Activated naive CD8-positive, alpha-beta T cell treated with anti-CD3 and anti-CD28 coated beads, Interleukin-2, amount 50 U/mL, for 24 hours (primary cell): Measurements from ENCODE around the gene CUTA.

Experiments
- ATAC-seq: fragments of 150-1000 bp; cut with Tn5 transposase; one replicate; pipeline ENCODE4 v1.10.0; 2021
- DNase-seq: peaks from one replicate; pipeline ENCODE4 v3.0.0; 2021
- H3K27ac Mint-ChIP-seq: one replicate; pipeline ENCODE4 v1.8.0; 2021; ENCODE audit warnings: mild to moderate bottlenecking, mixed read lengths
- H3K27me3 Mint-ChIP-seq: one replicate; pipeline ENCODE4 v1.8.0; 2021; ENCODE audit warnings: mixed read lengths
- H3K36me3 Mint-ChIP-seq: one replicate; pipeline ENCODE4 v1.8.0; 2021; ENCODE audit warnings: low read depth, mixed read lengths
- H3K4me1 Mint-ChIP-seq: one replicate; pipeline ENCODE4 v1.8.0; 2021; ENCODE audit warnings: mixed read lengths
- H3K4me3 Mint-ChIP-seq: one replicate; pipeline ENCODE4 v1.8.0; 2021; ENCODE audit warnings: mild to moderate bottlenecking, moderate library complexity, mixed read lengths
- H3K9me3 Mint-ChIP-seq: one replicate; pipeline ENCODE4 v1.8.0; 2021; ENCODE audit warnings: mixed read lengths

CUTA gene

GRCh38 chr6:33445119-33445603 is 27.3 kb upstream of the CUTA start:
- DNase-seq = no peak
- H3K27me3 Mint-ChIP-seq = no peaks in the 10 kb centered on the region
- no peaks in the 10 kb centered on the region for H3K9me3 Mint-ChIP-seq
- H3K4me1 Mint-ChIP-seq = no peaks in the 10 kb centered on the region
- H3K27ac Mint-ChIP-seq = no peak overlapping the region
- peaks cover 16% of the 10 kb centered on the region for H3K36me3 Mint-ChIP-seq
- no peak for ATAC-seq
- H3K4me3 Mint-ChIP-seq = no peak overlapping the region

- ATAC-seq = no peak
- Mint-ChIP-seq H3K4me1 (peaks cover 3% of the 10 kb centered on the region), H3K4me3 (no peak overlapping the region), H3K9me3 (no peaks in the 10 kb centered on the region), H3K27ac (no peak overlapping the region), H3K27me3 (no peaks in the 10 kb centered on the region), H3K36me3 (peaks cover 15% of the 10 kb centered on the region)
- DNase-seq = no peak
Observed at GRCh38 chr6:33443619-33444504, 26.0 kb upstream of the CUTA start.

GRCh38 chr6:33443025-33443424 is 25.1 kb upstream of the CUTA start:
- no peaks in the 10 kb centered on the region for H3K27me3 Mint-ChIP-seq
- no peak overlapping the region for H3K27ac Mint-ChIP-seq
- H3K4me3 Mint-ChIP-seq = no peak overlapping the region
- H3K9me3 Mint-ChIP-seq = no peaks in the 10 kb centered on the region
- peaks cover 20% of the 10 kb centered on the region for H3K36me3 Mint-ChIP-seq
- no peak for DNase-seq
- peaks cover 3% of the 10 kb centered on the region for H3K4me1 Mint-ChIP-seq
- ATAC-seq = peak; percentile 15

GRCh38 chr6:33442283-33442682 is 24.4 kb upstream of the CUTA start:
- peaks cover 20% of the 10 kb centered on the region for H3K36me3 Mint-ChIP-seq
- DNase-seq (no peak), ATAC-seq (no peak)
- H3K9me3 Mint-ChIP-seq = no peaks in the 10 kb centered on the region
- H3K27me3 Mint-ChIP-seq = no peaks in the 10 kb centered on the region
- no peak overlapping the region for H3K27ac Mint-ChIP-seq
- H3K4me3 Mint-ChIP-seq = no peak overlapping the region
- peaks cover 3% of the 10 kb centered on the region for H3K4me1 Mint-ChIP-seq

GRCh38 chr6:33441457-33441856 is 23.6 kb upstream of the CUTA start:
- H3K27ac Mint-ChIP-seq = no peak overlapping the region
- peaks cover 25% of the 10 kb centered on the region for H3K36me3 Mint-ChIP-seq
- ATAC-seq (no peak), DNase-seq (no peak)
- no peaks in the 10 kb centered on the region for H3K27me3 Mint-ChIP-seq
- peaks cover 3% of the 10 kb centered on the region for H3K4me1 Mint-ChIP-seq
- H3K9me3 Mint-ChIP-seq = no peaks in the 10 kb centered on the region
- no peak overlapping the region for H3K4me3 Mint-ChIP-seq

- Mint-ChIP-seq H3K9me3 (no peaks in the 10 kb centered on the region), H3K4me1 (peaks cover 3% of the 10 kb centered on the region), H3K36me3 (peaks cover 28% of the 10 kb centered on the region), H3K27ac (no peak overlapping the region), H3K27me3 (no peaks in the 10 kb centered on the region), H3K4me3 (no peak overlapping the region)
- ATAC-seq = no peak
- DNase-seq = no peak
Observed at GRCh38 chr6:33440649-33441309, 22.9 kb upstream of the CUTA start.

DNA sequence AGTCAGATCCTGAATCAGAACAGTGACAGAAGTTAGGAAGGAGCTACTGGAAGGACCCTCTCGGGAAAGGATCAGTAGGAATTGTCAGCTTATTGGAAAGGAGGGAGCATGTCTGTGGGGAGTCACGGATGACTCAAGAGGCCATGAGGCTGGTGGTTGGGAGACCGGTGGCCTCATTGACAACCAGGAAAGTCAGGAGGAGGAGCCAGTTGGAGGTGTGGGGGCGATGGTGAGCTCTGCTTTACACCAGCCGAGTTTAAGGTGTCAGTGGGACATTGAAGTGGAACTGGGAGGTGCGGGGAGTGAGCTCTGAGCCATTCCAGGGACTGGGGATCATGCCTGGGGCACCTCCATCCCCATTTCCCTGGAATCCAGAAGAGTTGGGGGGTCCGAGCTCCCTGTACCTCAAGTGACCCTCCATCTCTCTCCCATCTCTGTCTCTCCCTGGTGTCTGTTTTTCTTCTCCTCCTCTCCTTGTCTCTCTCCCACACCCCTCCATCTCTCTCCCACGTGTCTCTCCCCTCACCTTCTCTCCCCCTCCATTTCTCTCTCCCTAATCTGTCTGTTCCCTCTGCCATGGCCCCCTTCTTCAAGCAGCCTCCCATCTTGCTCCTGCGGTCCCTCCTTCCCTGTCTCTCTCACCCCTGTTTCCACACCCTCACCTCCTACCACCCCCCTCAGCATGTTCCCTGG is 22.2 kb upstream of the CUTA start:
- H3K27ac Mint-ChIP-seq = peak overlapping the region; percentile 20
- no peak overlapping the region for H3K4me3 Mint-ChIP-seq
- ATAC-seq (no peak), DNase-seq (no peak)
- H3K36me3 Mint-ChIP-seq = peaks cover 30% of the 10 kb centered on the region
- no peaks in the 10 kb centered on the region for H3K27me3 Mint-ChIP-seq
- H3K9me3 Mint-ChIP-seq = no peaks in the 10 kb centered on the region
- peaks cover 3% of the 10 kb centered on the region for H3K4me1 Mint-ChIP-seq

DNA sequence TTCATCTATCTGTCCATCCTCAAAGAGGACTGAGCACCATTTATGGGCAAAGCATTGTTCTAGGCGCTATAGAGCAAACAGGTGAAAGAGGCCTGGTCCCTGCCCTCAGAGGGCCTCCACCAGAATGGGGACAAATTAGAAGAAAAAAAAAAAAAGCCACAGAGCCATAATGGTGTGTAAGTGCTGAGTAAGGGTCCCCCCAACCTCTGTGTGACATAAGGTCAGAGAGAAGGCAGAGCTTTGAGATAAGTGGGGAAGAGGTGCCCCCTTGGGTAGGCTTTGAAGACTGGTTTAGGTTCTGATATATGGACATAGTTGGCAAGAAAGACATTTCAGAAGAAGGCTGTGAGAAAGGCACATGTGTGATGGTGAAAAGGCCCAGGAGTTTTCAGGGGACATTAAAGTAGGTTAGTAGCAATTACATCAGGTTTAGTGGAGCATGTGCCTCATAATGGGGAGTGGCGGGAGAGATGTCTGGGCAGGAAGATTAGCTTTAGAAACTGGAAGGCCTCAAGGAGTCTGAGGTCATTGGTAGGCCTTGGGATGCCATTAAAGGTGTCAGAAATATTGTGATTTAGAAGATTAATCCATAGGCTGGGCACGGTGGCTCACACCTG is 21.2 kb upstream of the CUTA start:
- peaks cover 31% of the 10 kb centered on the region for H3K36me3 Mint-ChIP-seq

DNA sequence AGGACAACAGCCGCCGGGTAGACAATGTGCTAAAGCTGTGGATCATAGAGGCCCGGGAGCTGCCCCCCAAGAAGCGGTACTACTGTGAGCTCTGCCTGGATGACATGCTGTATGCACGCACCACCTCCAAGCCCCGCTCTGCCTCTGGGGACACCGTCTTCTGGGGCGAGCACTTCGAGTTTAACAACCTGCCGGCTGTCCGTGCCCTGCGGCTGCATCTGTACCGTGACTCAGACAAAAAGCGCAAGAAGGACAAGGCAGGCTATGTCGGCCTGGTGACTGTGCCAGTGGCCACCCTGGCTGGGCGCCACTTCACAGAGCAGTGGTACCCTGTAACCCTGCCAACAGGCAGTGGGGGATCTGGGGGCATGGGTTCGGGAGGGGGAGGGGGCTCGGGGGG is 19.8 kb upstream of the CUTA start:
- H3K4me3 Mint-ChIP-seq = no peak overlapping the region
- DNase-seq = no peak
- peaks cover 36% of the 10 kb centered on the region for H3K36me3 Mint-ChIP-seq
- peaks cover 13% of the 10 kb centered on the region for H3K4me1 Mint-ChIP-seq
- ATAC-seq = no peak
- H3K27me3 Mint-ChIP-seq = no peaks in the 10 kb centered on the region
- H3K9me3 Mint-ChIP-seq = no peaks in the 10 kb centered on the region
- H3K27ac Mint-ChIP-seq = no peak overlapping the region

More for the DNA sequence above, 21.2 kb upstream of the CUTA start:
- Mint-ChIP-seq H3K27ac (no peak overlapping the region), H3K27me3 (no peaks in the 10 kb centered on the region), H3K4me1 (peaks cover 3% of the 10 kb centered on the region), H3K9me3 (no peaks in the 10 kb centered on the region), H3K4me3 (no peak overlapping the region)
- ATAC-seq = no peak
- no peak for DNase-seq

DNA sequence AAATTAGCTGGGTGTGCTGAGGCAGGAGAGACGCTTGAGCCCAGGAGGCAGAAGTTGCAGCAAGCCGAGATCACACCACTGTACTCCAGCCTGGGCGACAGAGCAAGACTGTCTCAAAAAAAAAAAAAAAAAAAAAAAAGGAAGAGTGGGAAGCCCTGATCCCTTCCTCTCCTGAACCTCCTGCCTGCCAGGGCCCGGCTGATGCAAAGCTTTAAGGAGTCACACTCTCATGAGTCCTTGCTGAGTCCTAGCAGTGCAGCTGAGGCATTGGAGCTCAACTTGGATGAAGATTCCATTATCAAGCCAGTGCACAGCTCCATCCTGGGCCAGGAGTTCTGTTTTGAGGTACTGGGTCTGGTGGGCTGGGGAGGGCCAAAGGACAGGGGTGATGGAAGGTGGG is 17.1 kb upstream of the CUTA start:
- ATAC-seq (no peak), DNase-seq (no peak)
- H3K4me3 Mint-ChIP-seq = no peak overlapping the region
- H3K27ac Mint-ChIP-seq = no peak overlapping the region
- peaks cover 38% of the 10 kb centered on the region for H3K4me1 Mint-ChIP-seq
- H3K36me3 Mint-ChIP-seq = peaks cover 32% of the 10 kb centered on the region
- H3K27me3 Mint-ChIP-seq = no peaks in the 10 kb centered on the region
- no peaks in the 10 kb centered on the region for H3K9me3 Mint-ChIP-seq

GRCh38 chr6:33433544-33434191 is 15.8 kb upstream of the CUTA start:
- H3K27ac Mint-ChIP-seq = no peak overlapping the region
- H3K27me3 Mint-ChIP-seq = no peaks in the 10 kb centered on the region
- H3K9me3 Mint-ChIP-seq = no peaks in the 10 kb centered on the region
- H3K4me3 Mint-ChIP-seq = no peak overlapping the region
- ATAC-seq (no peak), DNase-seq (no peak)
- H3K4me1 Mint-ChIP-seq = peaks cover 48% of the 10 kb centered on the region
- H3K36me3 Mint-ChIP-seq = peaks cover 32% of the 10 kb centered on the region

- ATAC-seq (no peak), DNase-seq (no peak)
- no peaks in the 10 kb centered on the region for H3K9me3 Mint-ChIP-seq
- H3K4me3 Mint-ChIP-seq = peak overlapping the region; percentile 91
- H3K27me3 Mint-ChIP-seq = no peaks in the 10 kb centered on the region
- peaks cover 28% of the 10 kb centered on the region for H3K36me3 Mint-ChIP-seq
- H3K27ac Mint-ChIP-seq = peak overlapping the region; percentile 24
- H3K4me1 Mint-ChIP-seq = peaks cover 54% of the 10 kb centered on the region
Observed at GRCh38 chr6:33433001-33433543, 15.2 kb upstream of the CUTA start.

DNA sequence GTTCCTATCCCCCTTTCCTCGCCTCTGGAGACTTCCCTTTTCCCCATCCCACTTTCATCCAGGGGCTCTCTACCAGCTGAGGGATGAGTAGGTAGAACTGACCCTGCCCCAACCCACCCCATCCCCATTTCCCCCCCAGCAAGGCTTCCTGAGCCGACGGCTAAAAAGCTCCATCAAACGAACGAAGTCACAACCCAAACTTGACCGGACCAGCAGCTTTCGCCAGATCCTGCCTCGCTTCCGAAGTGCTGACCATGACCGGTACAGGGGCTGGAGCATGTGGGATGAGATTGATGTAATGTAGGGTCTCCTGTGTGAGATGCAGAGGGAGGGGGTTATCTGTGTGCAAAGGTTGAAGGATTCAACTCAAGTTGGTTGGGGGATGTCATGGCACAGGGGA is 14.6 kb upstream of the CUTA start:
- Mint-ChIP-seq H3K9me3 (no peaks in the 10 kb centered on the region), H3K27ac (peak overlapping the region; percentile 24), H3K4me1 (peaks cover 54% of the 10 kb centered on the region), H3K4me3 (peak overlapping the region; percentile 91), H3K27me3 (no peaks in the 10 kb centered on the region), H3K36me3 (peaks cover 27% of the 10 kb centered on the region)
- no peak for ATAC-seq
- DNase-seq = no peak
